GM21786 (cell line): ENCODE results near the gene ARAP2.
A peak's percentile ranks its signal among the peaks of the same experiment; 100 is the strongest.

ENCODE experiments used
- ATAC-seq: cut with Tn5 transposase; IDR thresholded peaks from one replicate; pipeline ENCODE4 v1.9.1; 2021; ENCODE audit not compliant: unreplicated experiment

ARAP2 gene

DNA sequence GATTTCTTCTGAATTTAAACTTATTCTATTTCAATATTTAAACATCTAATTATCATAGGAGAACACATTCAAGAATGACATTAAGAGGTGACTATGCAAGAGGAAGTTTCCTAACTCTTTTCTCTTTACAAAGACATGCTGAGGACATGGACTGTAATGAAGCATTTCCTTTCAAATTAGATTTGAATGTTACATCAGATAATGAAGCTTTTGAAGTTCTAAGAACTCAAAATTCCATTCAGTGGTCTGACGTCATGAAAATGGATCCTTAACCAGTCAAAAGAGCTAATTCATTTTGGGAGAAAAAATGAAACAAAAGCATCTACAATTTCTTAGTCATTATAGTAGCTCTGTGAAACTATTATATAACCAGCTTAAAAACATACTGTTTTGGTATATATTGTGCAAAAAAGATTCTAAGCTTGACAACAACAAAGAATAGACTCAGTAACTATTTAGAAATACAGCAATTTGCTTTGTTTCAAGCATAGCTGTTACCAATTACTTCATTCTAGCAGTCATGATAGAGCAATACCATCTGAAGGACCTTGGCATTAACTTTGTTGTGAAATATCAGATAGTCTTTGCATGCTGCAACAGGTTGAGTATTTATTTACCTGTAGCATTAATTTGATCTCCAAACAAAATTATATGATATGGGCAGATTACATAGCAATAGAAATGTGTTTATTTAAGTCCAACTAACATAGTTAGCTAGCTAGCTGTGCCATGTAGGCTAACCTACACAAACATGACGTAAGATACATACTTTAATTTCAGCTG lies 23.4 kb upstream of the ARAP2 start:
- ATAC-seq = no peak

DNA sequence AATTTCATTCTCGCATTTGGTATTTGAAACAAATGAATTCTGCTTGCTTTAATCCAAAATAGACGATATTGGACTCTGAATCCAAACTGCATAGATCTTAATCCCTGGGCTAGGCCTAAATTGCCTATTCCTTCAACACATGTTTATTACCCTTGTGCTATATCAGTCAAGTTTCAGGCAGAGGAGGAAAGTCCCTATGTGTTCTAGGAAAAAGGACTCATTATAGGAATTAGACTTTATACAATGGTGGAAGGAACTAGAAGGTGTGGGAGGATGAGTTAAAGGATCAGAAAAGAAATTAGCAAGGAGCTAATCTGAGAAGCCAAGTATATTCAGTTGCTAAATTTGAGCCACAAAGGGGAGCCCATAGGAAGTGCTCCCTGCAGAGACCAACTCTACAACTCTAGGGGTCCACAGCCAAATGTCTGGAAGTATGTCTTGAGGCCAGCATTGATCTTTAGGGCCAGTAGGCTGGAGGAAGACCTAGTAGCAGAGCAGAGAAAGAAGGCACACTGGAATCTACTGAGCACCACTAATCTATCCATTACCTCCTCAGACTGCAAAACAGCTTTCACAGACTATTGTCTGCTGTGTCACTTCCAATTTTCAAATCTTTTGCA lies 20.0 kb upstream of the ARAP2 start:
- no peak for ATAC-seq

DNA sequence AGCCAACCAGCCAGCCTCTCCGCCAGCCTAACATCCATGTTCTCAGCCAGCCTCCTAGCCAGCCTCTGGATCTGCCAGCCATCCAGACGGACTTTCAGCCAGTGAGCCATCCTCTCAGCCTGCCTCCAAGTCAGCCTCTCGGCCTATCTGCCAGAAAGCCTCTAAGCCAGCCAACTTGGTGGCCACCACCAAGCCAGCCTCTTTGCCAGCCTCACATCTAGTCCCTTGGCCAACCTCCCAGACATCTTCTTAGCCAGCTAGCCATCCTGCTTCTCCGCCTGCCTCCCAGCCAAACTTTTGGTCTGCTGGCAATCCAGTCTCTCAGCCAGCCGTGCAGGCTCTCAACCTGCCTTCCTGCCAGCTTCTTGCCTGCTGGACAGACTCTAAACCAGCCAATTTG lies 16.4 kb upstream of the ARAP2 start:
- no peak for ATAC-seq

DNA sequence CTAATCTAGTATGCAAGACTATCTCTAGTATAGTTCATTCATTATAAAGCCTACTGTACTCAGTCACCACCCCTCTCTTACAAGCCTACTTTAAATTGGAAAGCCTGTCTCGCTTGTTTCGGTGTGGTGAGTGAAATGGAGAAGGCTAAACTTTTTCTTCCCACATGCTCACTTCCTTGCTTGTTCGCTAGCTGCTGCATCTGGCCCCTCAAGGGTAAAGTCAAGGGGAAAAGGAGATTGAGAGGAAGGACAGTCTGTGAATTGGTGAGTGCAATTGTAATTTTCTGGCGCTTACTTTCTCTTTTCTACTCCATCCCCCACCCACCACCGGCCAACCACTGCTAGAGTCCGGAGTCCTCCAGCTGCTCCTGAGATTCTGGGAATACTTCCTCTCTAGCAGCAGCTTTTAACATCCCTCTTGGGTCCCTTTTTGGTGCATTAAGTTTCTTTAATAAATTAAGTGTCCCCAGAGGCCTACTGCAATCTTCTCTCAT lies 12.1 kb upstream of the ARAP2 start:
- peak; percentile 48 for ATAC-seq

DNA sequence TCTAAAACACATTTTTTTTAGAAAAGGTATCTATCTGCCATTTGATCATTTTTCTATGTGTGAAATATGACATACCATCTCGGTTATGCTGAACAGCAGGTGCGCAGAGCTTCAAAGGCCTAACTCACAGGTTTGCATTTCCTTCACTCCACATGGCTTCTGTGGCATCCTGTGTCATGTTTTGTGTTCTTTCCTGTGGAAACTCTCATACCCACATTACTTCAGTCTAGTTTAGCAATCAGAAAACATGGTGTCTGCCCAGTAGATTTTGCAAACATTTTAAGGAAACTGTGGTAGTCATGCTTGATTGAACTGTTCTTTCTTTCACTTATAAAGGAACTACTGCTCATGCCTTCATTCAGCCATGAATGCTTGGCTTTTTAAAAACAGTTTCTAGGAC lies 11.3 kb upstream of the ARAP2 start:
- peak; percentile 83 for ATAC-seq

DNA sequence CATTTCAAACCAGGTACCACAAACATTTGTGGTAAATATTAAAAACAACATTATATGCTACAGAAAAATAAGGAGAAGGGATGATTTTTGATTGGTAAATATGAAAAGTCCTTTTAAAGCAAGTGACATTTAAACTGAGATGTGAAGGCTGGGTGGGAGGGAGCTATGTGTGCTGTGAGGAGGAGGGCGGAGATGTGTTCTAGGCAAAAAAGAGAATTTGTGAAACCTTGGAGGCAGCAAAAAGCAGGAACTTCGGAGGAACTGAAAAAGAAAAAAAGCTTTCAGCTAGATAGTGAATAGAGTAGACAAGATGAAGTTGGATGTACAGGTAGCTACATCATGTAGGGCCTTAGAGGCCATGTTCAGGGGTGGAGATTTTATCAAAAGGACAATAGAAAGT lies 10.1 kb upstream of the ARAP2 start:
- no peak for ATAC-seq

DNA sequence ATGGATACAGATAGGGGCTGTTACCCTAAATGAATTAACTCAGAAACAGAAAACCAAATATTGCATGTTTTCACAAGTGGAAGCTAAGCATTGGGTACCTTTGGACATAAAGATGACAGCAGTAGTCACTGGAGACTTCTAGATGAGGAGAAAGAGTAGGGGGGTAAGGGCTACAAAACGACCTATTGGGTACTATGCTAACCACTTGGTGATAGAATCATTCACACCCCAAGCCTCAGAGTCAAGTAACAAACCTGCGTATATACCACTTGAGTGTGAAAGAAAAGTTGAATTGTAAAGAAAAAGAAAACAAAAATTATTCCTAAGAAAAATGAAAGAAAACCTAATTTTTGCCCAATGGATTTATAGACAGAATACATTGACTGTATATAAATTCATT lies 7.7 kb upstream of the ARAP2 start:
- no peak for ATAC-seq

DNA sequence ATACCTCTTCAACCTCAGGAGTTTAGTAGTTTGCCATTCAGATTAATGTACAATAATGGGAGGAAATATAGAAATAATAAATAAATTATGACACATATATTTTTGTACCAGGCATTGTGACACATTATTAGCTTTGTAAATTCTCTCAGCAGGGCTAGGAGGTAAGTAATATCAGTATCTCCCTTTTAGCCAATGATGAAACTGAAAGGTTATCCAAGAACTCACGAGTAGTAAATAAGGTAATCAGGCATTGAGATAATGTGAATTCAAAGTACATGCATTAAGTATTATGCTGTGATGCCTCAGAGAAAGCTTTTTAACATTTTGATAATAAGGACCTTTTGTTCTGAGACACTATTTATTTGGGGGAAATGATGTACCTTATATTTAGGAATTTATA lies 5.3 kb upstream of the ARAP2 start:
- no peak for ATAC-seq

DNA sequence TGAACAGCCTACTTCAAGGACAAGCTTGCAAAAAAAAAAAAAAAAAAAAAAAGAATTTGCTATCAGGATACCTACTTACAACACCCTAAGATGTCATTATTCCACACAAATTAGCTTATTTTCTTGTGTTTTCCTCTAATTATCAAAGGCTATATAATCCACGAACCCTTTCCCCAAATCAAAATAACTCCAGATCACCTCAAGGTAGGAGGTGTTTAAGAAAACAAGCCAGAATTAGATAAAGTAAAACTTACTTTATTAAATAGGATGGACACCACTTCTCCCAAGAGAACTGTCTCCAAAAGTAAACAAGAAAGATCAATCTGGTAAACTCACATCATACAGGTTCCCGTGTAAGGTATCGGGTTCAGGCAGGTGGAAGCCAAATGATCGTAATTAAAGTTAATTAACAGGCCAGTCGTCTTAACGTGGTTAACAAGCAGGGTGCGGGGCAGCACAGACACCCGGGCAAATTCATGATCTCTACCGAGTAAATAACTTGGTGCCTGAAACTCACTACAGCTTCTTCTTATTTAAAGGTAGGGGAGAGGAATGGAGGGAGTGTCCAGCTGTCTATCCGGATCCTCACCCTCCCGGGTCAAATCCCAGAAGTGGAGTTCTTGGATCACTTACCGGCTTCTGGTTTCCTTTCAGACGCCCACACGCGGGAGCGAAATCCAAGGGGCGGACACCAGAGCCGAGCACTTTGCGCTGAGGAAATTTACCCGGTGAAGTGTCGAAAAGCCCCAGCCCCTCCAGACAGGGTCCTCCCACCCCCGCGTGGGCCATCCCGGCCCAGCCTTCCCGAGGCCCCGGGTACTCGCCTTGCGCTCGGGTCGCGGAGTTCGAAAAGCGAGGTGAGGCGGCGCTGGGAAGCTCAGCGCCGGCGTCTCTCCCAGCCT lies 708 bp downstream of the ARAP2 start:
- ATAC-seq = peak; percentile 12

DNA sequence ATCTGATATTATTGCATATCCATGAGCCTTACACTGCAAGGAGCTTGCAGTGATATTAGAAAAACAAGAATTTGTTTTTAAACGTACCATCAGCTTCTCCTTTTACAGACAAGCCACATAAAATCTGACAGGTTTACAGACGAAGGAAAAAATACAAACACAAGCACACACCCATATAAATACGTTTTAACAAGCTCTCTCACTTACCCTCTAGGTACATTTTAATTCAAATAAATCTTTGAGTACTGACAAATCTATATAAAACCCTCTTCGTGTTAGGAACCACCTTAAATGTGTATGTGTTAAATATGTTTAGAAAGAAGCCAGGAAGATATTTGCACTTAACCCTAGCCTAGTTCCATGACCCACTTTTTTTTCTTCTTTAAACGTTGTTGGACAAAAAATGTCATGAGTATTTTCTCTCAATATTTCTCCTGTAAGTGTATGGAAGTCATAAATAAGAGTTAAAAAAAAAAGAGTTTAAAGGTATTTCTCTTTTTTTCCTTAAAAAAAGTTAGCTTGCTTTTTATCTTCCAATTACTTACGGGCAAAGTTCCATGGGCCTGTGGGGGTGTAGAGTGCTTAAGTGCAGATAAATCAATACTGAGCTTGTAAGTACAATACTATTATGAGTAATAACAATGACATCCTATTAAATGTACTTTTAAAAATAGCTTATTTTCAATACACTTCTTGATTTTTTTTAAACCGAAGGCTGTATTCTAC lies 1.5 kb downstream of the ARAP2 start:
- no peak for ATAC-seq

DNA sequence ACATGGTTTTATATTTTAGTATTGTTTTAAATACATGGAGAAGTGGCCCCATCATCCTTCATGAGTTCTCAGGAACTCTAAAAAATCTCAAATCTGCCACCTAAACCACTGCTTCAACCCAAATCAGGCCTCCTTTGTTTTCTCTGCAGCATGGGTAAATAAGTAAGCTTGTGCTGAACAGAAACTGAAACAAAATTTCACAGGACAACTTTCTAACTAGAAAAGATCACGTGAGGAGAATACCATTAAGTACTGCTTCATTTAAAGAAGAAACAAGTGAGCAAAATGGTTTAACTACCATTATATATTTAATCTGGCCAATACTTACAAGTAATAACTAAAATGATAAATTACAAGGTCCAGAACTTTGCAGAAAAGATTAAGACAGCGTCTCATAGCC lies 2.5 kb downstream of the ARAP2 start:
- ATAC-seq = peak; percentile 54

DNA sequence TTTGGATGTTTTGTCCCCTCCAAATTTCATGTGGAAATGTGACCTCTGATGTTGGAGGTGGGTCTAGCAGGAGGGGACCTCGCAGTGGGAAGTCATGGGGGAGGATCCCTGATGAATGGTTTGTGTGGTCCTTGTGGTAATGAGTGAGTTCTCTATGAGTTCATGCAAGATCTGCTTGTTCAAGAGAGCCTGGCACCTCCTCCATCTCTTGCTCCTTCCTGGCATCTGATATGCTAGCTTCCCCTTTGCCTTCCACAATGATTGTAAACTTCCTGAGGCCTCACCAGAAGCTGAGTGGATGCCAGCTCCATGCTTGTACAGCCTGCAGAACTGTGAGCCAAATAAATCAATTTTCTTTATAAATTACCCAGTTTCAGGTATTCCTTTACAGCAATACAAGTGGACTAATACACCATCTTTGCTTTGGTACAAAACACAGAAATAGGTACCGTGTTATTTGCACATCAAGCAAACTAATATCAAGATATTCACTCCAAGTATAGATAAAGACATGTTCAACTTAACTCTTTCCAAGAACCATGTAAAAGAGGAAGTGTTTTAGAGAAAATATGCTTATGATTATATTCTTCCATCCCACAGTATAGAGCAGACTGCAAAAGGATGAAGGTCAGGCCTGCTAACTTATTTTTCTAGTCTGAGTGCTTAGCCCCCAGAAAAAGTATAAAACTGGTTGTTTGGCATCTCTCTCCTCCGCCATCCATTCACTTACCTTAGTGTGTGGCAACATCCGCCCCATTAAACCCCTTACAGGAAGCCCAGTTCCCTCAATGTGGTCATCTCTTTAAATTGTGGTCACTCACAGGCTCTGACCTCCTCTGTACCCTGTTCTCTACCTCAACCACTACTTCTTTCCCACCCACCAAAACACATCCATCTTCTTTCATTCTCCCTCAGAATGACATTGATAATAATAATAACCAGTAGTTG lies 6.7 kb downstream of the ARAP2 start:
- no peak for ATAC-seq

DNA sequence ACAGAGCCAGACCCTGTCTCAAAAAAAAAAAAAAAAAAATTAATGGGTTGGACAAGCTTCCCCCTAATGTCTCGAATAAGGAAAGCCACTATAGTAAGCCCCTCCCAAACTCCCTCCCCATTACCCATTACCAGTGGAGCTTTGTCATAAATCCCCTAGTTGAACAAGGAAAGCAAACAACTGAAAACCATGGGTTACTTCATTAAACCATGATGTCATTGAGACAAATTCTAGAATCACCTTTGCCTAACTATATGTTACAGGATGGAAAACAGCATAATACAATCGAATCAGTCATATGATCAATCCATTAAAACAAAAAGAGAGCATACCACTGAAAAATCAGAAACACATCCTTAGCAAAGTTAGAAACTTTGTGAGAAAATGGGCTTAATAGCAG lies 8.2 kb downstream of the ARAP2 start:
- no peak for ATAC-seq

DNA sequence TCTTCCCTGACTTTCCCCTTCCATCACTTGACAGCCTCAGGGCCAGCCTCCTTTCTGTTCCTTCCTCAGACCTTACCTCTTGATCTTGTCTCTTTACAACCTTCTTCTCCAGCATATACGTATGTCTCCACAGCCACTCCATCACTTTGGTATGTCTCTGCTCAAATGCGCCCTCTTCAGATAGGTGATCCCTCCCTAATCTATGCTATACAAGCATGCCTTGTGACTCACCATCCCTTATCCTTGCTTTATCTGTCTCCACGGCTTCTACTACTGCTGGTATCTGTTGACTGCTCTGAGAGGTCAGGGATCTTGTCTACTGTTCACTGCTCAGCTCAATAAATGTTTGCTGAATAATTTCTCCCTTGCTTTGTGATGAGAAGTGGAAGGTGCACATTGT lies 9.0 kb downstream of the ARAP2 start:
- no peak for ATAC-seq

DNA sequence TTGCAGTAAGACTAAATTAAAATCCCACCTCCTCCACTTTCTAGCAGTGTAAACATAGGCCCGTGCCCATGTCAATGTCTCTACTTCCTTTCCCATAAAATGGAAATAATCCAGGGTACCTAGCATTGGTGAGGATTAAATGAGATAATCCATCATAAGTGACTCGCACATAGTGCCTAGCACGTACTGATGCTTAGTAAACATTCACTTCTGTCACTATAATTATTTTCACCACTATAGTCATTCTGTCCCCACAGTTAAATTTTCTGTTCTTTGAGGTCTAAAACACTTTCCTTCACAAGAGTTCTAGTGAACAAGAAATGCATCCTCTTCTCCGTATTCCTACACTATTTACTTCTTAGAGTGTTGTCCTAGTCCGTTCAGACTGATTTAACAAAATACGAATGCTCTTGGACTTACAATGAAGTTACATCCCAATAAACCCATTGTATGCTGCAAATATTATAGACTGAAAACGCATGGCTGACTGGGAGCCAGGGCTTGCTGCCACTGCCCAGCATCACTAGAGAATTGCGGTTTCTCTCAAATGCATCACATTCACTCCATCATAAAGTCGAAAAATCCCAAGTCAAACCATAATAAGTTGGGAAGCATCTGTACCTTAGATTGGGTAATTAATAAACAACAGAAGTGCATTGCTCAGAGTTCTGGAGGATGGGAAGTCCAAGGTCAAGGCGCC lies 10.6 kb downstream of the ARAP2 start:
- ATAC-seq = no peak

DNA sequence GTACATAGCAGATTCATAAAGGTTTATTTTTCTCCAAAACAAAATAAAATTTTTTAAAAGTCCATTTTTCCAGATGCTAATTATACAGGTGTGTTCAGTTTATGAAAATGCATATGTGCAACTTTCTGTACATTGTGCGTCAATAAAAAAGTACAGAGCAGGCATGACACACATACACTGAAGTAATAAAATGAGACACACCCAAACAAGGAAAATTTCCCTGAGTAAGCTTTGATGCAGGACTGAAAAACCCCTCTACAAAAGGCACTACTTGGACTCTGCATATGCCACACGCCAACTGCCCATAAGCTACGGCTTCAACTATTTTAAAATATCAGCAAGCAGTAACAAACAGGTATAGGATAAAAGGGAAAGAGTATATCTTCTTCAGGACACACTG lies 13.8 kb downstream of the ARAP2 start:
- ATAC-seq = no peak

DNA sequence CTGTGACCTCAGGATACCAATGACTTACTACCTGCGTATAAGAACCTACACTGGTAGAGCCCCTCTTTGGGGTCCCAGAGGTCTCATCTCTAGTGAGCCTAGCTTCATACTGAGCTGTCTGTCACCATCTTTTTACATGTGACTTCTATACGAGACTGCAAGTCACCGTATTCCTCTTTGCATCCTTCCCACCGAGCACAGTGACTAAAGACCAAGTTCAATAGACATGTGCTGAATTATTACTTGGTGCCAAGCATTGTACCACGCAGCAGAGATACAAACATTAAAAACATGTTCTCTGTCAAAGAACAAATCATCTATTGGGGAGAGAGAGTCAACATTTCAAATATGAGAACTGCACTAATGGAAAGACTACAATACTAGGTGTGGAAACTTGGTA lies 16.4 kb downstream of the ARAP2 start:
- ATAC-seq = no peak

DNA sequence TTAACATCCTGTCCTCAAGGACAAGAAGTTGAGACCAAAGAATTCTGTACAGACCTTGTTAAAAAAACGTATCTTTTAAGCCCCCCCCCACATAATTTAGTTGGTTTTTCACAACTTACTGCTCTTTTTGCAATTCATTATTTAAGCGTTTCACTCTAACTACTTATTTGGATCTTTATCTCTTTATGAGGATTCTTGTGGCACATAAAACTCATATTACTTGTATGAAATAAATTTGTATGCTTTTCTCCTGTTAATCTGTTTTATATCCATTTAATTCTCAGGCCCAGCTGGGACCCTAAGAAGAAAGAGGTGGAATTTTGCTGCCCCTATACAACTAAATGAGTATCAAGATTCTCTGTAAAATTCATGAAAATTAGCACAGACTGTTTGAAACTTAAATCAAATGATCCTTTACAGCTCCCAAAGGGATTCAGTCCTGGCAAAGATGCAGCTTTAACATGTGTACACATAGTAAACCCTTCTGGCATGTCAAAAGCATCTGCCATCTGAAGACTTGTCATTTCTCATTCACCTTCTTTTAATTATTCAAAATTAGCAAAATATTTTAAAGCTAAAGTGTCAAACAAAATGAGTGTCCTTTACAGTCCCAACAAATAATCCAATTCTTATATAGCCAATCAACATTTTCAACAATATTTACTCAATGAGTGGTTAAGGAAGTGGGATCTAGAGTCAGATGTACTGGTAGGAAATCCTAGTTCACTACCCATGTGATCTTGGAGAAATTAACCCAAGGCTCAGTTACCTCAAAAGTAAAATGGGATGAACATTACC lies 17.7 kb downstream of the ARAP2 start:
- ATAC-seq = no peak
